ENCODE measurements around the gene FHAD1.

Gene FHAD1

GRCh38 chr1:15412843-15413242, 165.8 kb downstream of the FHAD1 start:
- TF ChIP-seq CTCF (IDR thresholded peaks at IDR 0.05; ENCODE audit: low read depth, low read length, missing control alignments), result no peak
- no peak overlapping the region for H3K4me3 ChIP-seq (ENCODE audit: low read depth, low read length)
- DNase-seq (ENCODE audit: low read depth), result no peak

- H3K4me3 ChIP-seq (ENCODE audit: low read depth, low read length), result no peak overlapping the region
- no peak for DNase-seq (ENCODE audit: low read depth)
- TF ChIP-seq CTCF (IDR thresholded peaks at IDR 0.05; ENCODE audit: low read depth, low read length, missing control alignments), result no peak
These were observed 166.8 kb downstream of the FHAD1 start for GRCh38 chr1:15413563-15414444.

- DNase-seq (ENCODE audit: low read depth), result no peak
- no peak for TF ChIP-seq CTCF (IDR thresholded peaks at IDR 0.05; ENCODE audit: low read depth, low read length, missing control alignments)
- H3K4me3 ChIP-seq (ENCODE audit: low read depth, low read length), result no peak overlapping the region
These were observed 167.5 kb downstream of the FHAD1 start for GRCh38 chr1:15414445-15414983.

GRCh38 chr1:15417059-15417934, 170.3 kb downstream of the FHAD1 start:
- DNase-seq (ENCODE audit: low read depth), result no peak
- H3K4me3 ChIP-seq (ENCODE audit: low read depth, low read length), result peak overlapping the region; percentile 1; the same call in 1 of the 2 replicates
- TF ChIP-seq CTCF (IDR thresholded peaks at IDR 0.05; ENCODE audit: low read depth, low read length, missing control alignments), result no peak

- no peak for TF ChIP-seq CTCF (IDR thresholded peaks at IDR 0.05; ENCODE audit: low read depth, low read length, missing control alignments)
- no peak for DNase-seq (ENCODE audit: low read depth)
- H3K4me3 ChIP-seq (ENCODE audit: low read depth, low read length), result no peak overlapping the region
These were observed 171.9 kb downstream of the FHAD1 start for GRCh38 chr1:15418806-15419515.

GRCh38 chr1:15420853-15421465, 173.9 kb downstream of the FHAD1 start:
- DNase-seq (ENCODE audit: low read depth), result no peak
- no peak for TF ChIP-seq CTCF (IDR thresholded peaks at IDR 0.05; ENCODE audit: low read depth, low read length, missing control alignments)

More at GRCh38 chr1:15420853-15421465, 173.9 kb downstream of the FHAD1 start:
- no peak overlapping the region for H3K4me3 ChIP-seq (ENCODE audit: low read depth, low read length)

Data from GM12864 (cell line).